ENCODE results near the gene AADACL2.
"Not testable (repeated sequence)": the region's sequence is repeated elsewhere in the genome, so short reads cannot be mapped to it uniquely, and the experiment has no call there.

The AADACL2 gene

GRCh38 chr3:151766454-151766853 lies 32.7 kb downstream of the AADACL2 start:
- DNase-seq = peak; percentile 80

- no peak for DNase-seq
These were observed 34.7 kb downstream of the AADACL2 start for GRCh38 chr3:151768393-151768930.

GRCh38 chr3:151769175-151769574 lies 35.4 kb downstream of the AADACL2 start:
- no peak for DNase-seq

- DNase-seq = no peak
These were observed 37.2 kb downstream of the AADACL2 start for GRCh38 chr3:151770956-151771355.

- peak; percentile 34 for DNase-seq
These were observed 39.2 kb downstream of the AADACL2 start for GRCh38 chr3:151772825-151773480.

- no peak for DNase-seq
These were observed 40.5 kb downstream of the AADACL2 start for GRCh38 chr3:151774235-151774634.

GRCh38 chr3:151774910-151775309 lies 41.2 kb downstream of the AADACL2 start:
- DNase-seq = no peak

- DNase-seq = no peak
These were observed 41.9 kb downstream of the AADACL2 start for GRCh38 chr3:151775314-151776258.

GRCh38 chr3:151776259-151776740 lies 42.6 kb downstream of the AADACL2 start:
- DNase-seq = no peak

GRCh38 chr3:151777880-151778279 lies 44.2 kb downstream of the AADACL2 start:
- no peak for DNase-seq

- DNase-seq = no peak
These were observed 53.9 kb downstream of the AADACL2 start for GRCh38 chr3:151787626-151788025.

GRCh38 chr3:151788401-151788800 lies 54.7 kb downstream of the AADACL2 start:
- no peak for DNase-seq

- DNase-seq = no peak
These were observed 56.2 kb downstream of the AADACL2 start for GRCh38 chr3:151789853-151790463.

- DNase-seq = not testable (repeated sequence)
These were observed 57.0 kb downstream of the AADACL2 start for GRCh38 chr3:151790763-151791162.

- DNase-seq = no peak
These were observed 58.7 kb downstream of the AADACL2 start for GRCh38 chr3:151792411-151792810.

GRCh38 chr3:151793636-151794035 lies 59.9 kb downstream of the AADACL2 start:
- DNase-seq = no peak

- DNase-seq = no peak
These were observed 60.4 kb downstream of the AADACL2 start for GRCh38 chr3:151794080-151794479.

GRCh38 chr3:151795276-151795675 lies 61.5 kb downstream of the AADACL2 start:
- DNase-seq = peak; percentile 85

- peak; percentile 50 for DNase-seq
These were observed 62.5 kb downstream of the AADACL2 start for GRCh38 chr3:151796105-151796680.

GRCh38 chr3:151798466-151798865 lies 64.7 kb downstream of the AADACL2 start:
- DNase-seq = peak; percentile 83

- DNase-seq = no peak
These were observed 66.7 kb downstream of the AADACL2 start for GRCh38 chr3:151800431-151800830.

- no peak for DNase-seq
These were observed 70.5 kb downstream of the AADACL2 start for GRCh38 chr3:151804267-151804666.

GRCh38 chr3:151806838-151807237 lies 73.1 kb downstream of the AADACL2 start:
- no peak for DNase-seq
